Fibroblast of mammary gland (primary cell): ENCODE results near the gene PARD3B.

ENCODE experiments used
- DNase-seq: peaks from one replicate; pipeline ENCODE4 v3.0.0-alpha.2; 2010; ENCODE audit warnings: low read depth
- H3K4me3 ChIP-seq: 2 replicates; pipeline ENCODE4 v1.5.1; 2011; ENCODE audit warnings: low read depth, mild to moderate bottlenecking, low read length, moderate library complexity; ENCODE audit not compliant: control insufficient read depth
- TF ChIP-seq, protein P1 (sequence below): conservative IDR thresholded peaks from 2 replicates; pipeline ENCODE4 v1.5.1; 2011; ENCODE audit warnings: low read depth, low read length, inconsistent platforms; ENCODE audit not compliant: control insufficient read depth, insufficient read depth

Gene PARD3B

DNA sequence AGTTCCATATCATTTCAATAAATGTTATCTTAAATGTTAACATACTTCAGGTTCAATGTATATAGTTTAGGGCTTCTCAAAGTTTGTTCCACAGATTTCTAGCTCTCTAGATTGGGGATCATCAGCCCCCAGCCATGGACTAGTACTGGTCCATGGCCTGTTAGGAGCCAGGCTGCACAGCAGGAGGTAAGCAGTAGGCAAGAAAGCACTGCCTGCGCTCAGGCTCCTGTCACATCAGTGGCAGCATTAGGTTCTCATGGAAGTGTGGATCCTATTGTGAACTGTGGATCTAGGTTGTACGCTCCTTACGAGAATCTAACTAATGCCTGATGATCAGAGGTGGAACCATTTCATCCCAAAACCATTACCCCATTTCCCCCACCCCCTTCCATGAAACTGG, 531.1 kb downstream of the PARD3B start:
- no peak for DNase-seq
- TF ChIP-seq, protein P1, sequence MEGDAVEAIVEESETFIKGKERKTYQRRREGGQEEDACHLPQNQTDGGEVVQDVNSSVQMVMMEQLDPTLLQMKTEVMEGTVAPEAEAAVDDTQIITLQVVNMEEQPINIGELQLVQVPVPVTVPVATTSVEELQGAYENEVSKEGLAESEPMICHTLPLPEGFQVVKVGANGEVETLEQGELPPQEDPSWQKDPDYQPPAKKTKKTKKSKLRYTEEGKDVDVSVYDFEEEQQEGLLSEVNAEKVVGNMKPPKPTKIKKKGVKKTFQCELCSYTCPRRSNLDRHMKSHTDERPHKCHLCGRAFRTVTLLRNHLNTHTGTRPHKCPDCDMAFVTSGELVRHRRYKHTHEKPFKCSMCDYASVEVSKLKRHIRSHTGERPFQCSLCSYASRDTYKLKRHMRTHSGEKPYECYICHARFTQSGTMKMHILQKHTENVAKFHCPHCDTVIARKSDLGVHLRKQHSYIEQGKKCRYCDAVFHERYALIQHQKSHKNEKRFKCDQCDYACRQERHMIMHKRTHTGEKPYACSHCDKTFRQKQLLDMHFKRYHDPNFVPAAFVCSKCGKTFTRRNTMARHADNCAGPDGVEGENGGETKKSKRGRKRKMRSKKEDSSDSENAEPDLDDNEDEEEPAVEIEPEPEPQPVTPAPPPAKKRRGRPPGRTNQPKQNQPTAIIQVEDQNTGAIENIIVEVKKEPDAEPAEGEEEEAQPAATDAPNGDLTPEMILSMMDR = no peak
- H3K4me3 ChIP-seq = no peak overlapping the region

DNA sequence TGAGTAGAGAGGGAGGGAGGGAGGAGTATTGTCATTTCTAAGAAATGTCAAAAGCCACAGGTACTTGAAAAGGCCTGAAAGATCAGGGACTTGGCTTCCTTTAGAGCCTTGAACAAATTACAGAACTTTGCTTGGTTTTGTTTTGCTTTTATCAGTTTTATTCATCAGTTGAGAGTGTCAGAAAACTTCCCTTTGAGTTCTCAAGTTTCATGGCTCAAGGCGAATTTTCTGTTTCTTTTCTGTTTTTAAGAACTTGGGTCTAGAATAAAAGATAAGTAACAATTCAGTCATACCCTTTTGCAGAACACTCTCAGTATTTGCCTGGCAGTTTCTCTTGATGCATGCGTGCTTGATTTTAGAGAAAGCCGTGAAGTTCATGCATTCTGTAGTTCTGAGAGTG, 531.9 kb downstream of the PARD3B start:
- H3K4me3 ChIP-seq = no peak overlapping the region
- DNase-seq = no peak

DNA sequence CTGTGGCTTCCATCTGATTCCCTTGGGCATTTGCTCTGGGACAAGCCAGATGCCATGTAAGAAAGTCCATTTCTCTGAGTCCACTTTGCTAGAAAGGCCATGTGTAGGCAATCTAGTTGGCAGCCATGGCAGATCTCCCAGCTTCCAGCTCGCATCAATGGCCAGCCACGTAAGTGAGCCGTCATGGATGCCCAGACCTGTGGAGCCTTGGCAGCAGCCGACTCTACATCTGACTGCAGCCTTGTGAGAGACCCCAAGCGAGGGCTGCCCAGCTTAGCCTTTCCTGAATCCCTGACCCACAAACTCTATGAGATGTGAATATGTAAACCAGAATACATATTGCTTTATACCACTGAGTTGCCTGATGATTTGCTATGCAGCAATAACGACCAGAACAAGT, 533.5 kb downstream of the PARD3B start:
- TF ChIP-seq, protein P1 = no peak
- DNase-seq = no peak
- no peak overlapping the region for H3K4me3 ChIP-seq

More for the DNA sequence above, 531.9 kb downstream of the PARD3B start:
- TF ChIP-seq, protein P1 = no peak

DNA sequence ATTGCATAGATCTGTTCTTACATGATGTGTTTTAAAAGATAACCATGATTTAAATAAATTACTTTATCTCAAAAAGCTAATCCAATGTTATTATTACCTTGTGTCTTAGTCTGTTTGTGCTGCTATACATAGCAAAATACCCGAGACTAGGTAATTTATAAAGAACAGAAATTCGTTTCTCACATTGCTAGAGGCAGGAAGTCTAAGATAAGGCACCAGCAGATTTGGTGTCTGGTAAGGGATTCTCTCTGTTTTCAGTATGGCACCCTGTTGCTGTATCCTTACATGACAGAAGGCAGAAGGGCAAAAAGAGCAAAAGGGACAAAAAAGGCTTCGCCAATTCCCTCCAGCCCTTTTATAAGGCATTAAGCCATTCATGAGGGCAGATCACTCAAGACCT, 533.9 kb downstream of the PARD3B start:
- TF ChIP-seq, protein P1 = no peak
- DNase-seq = no peak
- H3K4me3 ChIP-seq = no peak overlapping the region

DNA sequence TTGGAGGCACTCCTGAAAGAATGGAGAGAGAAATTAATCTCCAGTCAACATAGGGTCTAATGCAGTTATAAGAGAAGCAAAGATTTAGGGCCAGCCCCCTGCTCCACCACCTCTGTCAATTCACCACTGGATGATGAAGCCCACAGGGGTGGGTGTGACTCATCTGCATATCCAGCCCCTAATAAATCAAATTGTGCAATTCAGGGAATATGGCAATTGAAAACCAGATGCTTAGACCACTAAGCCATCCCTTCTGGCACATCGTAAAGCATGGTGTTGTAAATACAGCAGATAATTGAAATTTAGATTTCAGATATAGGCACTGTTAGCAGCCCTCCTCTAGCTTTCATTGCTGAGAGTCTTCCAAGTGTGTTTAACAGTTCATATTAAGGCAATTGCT, 541.4 kb downstream of the PARD3B start:
- TF ChIP-seq, protein P1 = no peak
- H3K4me3 ChIP-seq = no peak overlapping the region
- peak; percentile 60 for DNase-seq

DNA sequence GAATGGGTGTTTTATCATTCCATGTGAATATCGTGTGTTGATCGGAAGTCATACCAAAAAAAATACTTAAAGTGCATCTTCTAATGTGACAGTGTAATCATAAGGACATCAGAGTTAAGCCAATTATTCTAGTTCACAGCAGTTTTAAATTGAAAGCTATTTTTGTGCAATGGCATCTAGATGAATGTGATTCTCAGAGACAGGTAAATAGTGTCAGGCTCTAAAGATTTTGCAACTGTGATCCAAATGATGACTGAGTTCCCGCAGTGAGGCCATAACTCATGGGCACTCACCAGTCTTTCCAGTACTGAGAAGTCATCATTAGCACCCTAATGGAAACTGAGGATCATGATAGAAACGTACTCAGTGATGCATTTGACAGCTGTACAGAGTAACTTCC, 542.6 kb downstream of the PARD3B start:
- TF ChIP-seq, protein P1 = no peak
- no peak for DNase-seq
- no peak overlapping the region for H3K4me3 ChIP-seq

DNA sequence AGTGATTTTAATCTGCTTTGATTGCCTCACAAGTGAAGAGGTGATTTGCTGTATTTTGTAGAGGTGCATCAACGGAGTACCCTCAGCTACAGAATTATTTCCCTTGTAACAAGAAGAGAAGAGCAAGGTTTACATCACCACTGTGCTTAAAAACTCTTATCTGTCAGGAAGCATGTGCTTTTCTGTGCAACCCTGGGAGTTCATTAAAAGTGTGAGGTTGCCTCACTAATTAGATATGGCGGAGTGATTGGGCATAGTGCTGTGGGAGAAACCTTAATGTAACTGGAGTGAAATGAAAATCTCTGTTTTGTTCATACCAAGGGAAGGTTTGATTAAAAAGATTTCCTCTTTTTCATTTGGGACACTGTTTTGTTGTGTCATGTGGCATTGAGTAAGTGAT, 544.7 kb downstream of the PARD3B start:
- H3K4me3 ChIP-seq = no peak overlapping the region
- TF ChIP-seq, protein P1 = no peak
- no peak for DNase-seq
